Skeletal muscle tissue (tissue), 4 donors: ENCODE measurements around the gene RBM38. TPM values are rescaled to one million over a fixed set of nuclear protein-coding genes. Genes with fewer than 3 reads are reported as not detected.

Source experiments
- H3K27ac ChIP-seq: one replicate; pipeline ENCODE4 v1.7.0; 2013; ENCODE audit warnings: mild to moderate bottlenecking, low read depth, low read length, inconsistent platforms
- H3K27me3 ChIP-seq, 3 donors: one replicate each; pipeline ENCODE4 v1.7.0; 2013; ENCODE audit warnings: low read length in 3 of 3; ENCODE audit not compliant: control insufficient read depth in 3 of 3, insufficient read depth in 3 of 3
- H3K36me3 ChIP-seq, 3 donors: one replicate each; pipeline ENCODE4 v1.7.0; 2013; ENCODE audit warnings: low read length in 3 of 3; ENCODE audit not compliant: control insufficient read depth in 3 of 3, insufficient read depth in 3 of 3
- H3K4me1 ChIP-seq, 3 donors: one replicate each; pipeline ENCODE4 v1.7.0; 2013; ENCODE audit warnings: low read length in 3 of 3, mild to moderate bottlenecking in 3 of 3; ENCODE audit not compliant: control insufficient read depth in 3 of 3, insufficient read depth in 3 of 3
- H3K4me3 ChIP-seq, 3 donors: one replicate each; pipeline ENCODE4 v1.7.0; 2013; ENCODE audit warnings: low read length in 3 of 3
- H3K9ac ChIP-seq, 3 donors: one replicate each; pipeline ENCODE4 v1.7.0; 2013; ENCODE audit warnings: low read length in 3 of 3, mild to moderate bottlenecking in 3 of 3, moderate library complexity in 2 of 3, low read depth in 1 of 3
- H3K9me3 ChIP-seq, 3 donors: one replicate each; pipeline ENCODE4 v1.7.0; 2013; ENCODE audit warnings: low read length in 3 of 3; ENCODE audit not compliant: control insufficient read depth in 3 of 3
- total RNA-seq: library from RNA; depleted of rRNA; stranded (reverse); fragments of >200 nt; gene quantifications from one replicate; pipeline ENCODE4 v1.2.3, GENCODE V29; 2014
- donor health status: Osteomylitis.

The RBM38 gene
- total RNA-seq, 1 donor from 2014 or later: 60.0 TPM

- H3K9ac ChIP-seq: peak overlapping the region in 2 of 3 donors; percentile 4 to 66
- H3K4me3 ChIP-seq: peak overlapping the region; percentile 17 to 63 (median 62)
- H3K36me3 ChIP-seq: no peaks in the 10 kb centered on the region
- H3K9me3 ChIP-seq: no peaks in the 10 kb centered on the region
- H3K4me1 ChIP-seq: peaks cover 17 to 39% (median 29%) of the 10 kb centered on the region in 3 donors
- H3K27ac ChIP-seq: no peak overlapping the region
- no peaks in the 10 kb centered on the region for H3K27me3 ChIP-seq
These were observed 66.3 kb downstream of the RBM38 start for GRCh38 chr20:57457243-57458095.

- H3K9ac ChIP-seq: peak overlapping the region in 1 of 3 donors; percentile 62
- peaks cover 17 to 37% (median 25%) of the 10 kb centered on the region in 3 donors for H3K4me1 ChIP-seq
- H3K4me3 ChIP-seq: peak overlapping the region in 1 of 3 donors; percentile 13
- peak overlapping the region; percentile 15 for H3K27ac ChIP-seq
- H3K9me3 ChIP-seq: no peaks in the 10 kb centered on the region
- no peaks in the 10 kb centered on the region for H3K27me3 ChIP-seq
- no peaks in the 10 kb centered on the region for H3K36me3 ChIP-seq
These were observed 67.4 kb downstream of the RBM38 start for GRCh38 chr20:57458400-57459160.

Other genes with a start within 250 kb of the RBM38 start
- 3.7 TPM for gene BMP7, start 124.8 kb upstream of the RBM38 start, total RNA-seq
- gene SPO11, start 61.6 kb upstream of the RBM38 start, total RNA-seq: not detected
- 18.3 TPM for gene RAE1, start 40.1 kb upstream of the RBM38 start, total RNA-seq
- not detected for gene CTCFL, start 133.7 kb downstream of the RBM38 start, total RNA-seq
- gene PCK1, start 169.7 kb downstream of the RBM38 start, total RNA-seq: 8.4 TPM
- under 0.01 TPM for gene ZBP1, start 229.0 kb downstream of the RBM38 start, total RNA-seq